ENCODE measurements around the gene KIAA1328. TPM values are rescaled to one million over a fixed set of nuclear protein-coding genes. Genes with fewer than 3 reads are reported as not detected.

KIAA1328 gene
- total RNA-seq, 1 donor from 2014 or later: 11.5 TPM

DNA sequence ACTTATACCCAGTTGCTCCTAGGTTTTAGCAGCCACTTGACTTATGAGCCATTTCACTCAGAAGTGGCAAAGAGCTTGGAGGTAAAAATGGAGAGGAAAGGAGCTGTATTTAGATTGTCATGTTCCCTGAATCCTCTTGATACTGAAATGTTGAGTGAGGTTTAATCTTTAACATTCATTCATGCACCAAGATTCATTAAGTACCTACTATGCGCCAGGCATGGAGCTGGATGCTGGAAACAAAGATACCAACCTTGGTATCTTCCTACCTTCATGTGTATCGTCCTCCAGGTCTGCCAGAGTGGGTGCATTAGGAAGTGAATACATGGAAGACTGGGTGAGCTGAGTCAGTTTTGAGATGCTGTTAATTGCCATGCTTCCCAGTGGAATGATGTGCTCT lies 23.8 kb upstream of the KIAA1328 start:
- peaks cover 31% of the 10 kb centered on the region for H3K36me3 ChIP-seq
- H3K36me3 Mint-ChIP-seq: peaks cover 61% of the 10 kb centered on the region
- no peaks in the 10 kb centered on the region for H3K9me3 Mint-ChIP-seq

DNA sequence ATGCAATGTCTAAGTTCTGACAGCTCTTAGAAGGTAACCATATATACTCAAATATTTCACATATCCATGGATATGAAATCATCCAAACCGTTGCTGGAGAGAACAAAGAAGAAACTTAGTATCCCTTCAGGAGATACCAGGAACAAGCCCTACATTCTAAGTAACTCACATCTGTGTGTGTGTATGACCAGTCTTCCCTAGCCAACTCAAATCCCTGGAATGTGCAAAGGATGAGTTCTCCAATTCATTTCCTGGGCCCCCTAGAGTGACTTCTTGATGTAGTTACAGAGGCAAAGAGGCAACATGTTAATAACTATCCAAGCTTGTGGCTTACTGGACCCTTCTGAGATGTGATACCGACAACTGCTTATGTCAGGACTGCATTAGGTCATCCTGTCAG lies 20.2 kb upstream of the KIAA1328 start:
- Histone ChIP-seq H3F3A (ENCODE audit: low read depth) (peaks cover 9% of the 10 kb centered on the region), H3K27me3 (no peaks in the 10 kb centered on the region), H3K4me3 (no peak overlapping the region), H4K20me1 (ENCODE audit: low read depth) (peaks cover 39% of the 10 kb centered on the region), H3K4me2 (no peak overlapping the region), H3K27ac (no peak overlapping the region), H3K9ac (no peak overlapping the region), H3K9me3 (ENCODE audit: low read depth) (no peaks in the 10 kb centered on the region), H3K36me3 (peaks cover 11% of the 10 kb centered on the region), H3K79me2 (ENCODE audit: low read depth) (peaks cover 15% of the 10 kb centered on the region), H3K4me1 (no peaks in the 10 kb centered on the region), H2AFZ (replicated peaks) (no peak overlapping the region)
- Mint-ChIP-seq H3K27me3 (ENCODE audit: insufficient read depth, low read depth) (peaks cover 3% of the 10 kb centered on the region), H3K4me1 (peaks cover 2% of the 10 kb centered on the region), H3K4me3 (no peak overlapping the region), H3K36me3 (peaks cover 43% of the 10 kb centered on the region), H3K27ac (no peak overlapping the region), H3K9me3 (no peaks in the 10 kb centered on the region)
- TF ChIP-seq EZH2 (IDR thresholded peaks at IDR 0.05): no peak
- TF ChIP-seq, protein P1, sequence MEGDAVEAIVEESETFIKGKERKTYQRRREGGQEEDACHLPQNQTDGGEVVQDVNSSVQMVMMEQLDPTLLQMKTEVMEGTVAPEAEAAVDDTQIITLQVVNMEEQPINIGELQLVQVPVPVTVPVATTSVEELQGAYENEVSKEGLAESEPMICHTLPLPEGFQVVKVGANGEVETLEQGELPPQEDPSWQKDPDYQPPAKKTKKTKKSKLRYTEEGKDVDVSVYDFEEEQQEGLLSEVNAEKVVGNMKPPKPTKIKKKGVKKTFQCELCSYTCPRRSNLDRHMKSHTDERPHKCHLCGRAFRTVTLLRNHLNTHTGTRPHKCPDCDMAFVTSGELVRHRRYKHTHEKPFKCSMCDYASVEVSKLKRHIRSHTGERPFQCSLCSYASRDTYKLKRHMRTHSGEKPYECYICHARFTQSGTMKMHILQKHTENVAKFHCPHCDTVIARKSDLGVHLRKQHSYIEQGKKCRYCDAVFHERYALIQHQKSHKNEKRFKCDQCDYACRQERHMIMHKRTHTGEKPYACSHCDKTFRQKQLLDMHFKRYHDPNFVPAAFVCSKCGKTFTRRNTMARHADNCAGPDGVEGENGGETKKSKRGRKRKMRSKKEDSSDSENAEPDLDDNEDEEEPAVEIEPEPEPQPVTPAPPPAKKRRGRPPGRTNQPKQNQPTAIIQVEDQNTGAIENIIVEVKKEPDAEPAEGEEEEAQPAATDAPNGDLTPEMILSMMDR (IDR thresholded peaks at IDR 0.05): no peak
- TF ChIP-seq EZH2phosphoT487 (IDR thresholded peaks at IDR 0.05): no peak
- DNase-seq (ENCODE audit: low spot score): no peak

More for the DNA sequence above, 23.8 kb upstream of the KIAA1328 start:
- peaks cover 15% of the 10 kb centered on the region for H3K79me2 ChIP-seq (ENCODE audit: low read depth)
- Mint-ChIP-seq H3K4me1 (peaks cover 2% of the 10 kb centered on the region), H3K4me3 (no peak overlapping the region), H3K27me3 (ENCODE audit: insufficient read depth, low read depth) (peaks cover 7% of the 10 kb centered on the region), H3K27ac (no peak overlapping the region)
- no peak for TF ChIP-seq EZH2 (IDR thresholded peaks at IDR 0.05)
- TF ChIP-seq EZH2phosphoT487 (IDR thresholded peaks at IDR 0.05): no peak
- TF ChIP-seq, protein P1 (IDR thresholded peaks at IDR 0.05): no peak
- H3F3A ChIP-seq (ENCODE audit: low read depth): peaks cover 18% of the 10 kb centered on the region
- H3K4me1 ChIP-seq: peaks cover 2% of the 10 kb centered on the region
- H3K27me3 ChIP-seq: no peaks in the 10 kb centered on the region
- no peaks in the 10 kb centered on the region for H3K9me3 ChIP-seq (ENCODE audit: low read depth)
- no peak overlapping the region for H2AFZ ChIP-seq (replicated peaks)
- DNase-seq (ENCODE audit: low spot score): no peak
- H3K9ac ChIP-seq: no peak overlapping the region
- H3K27ac ChIP-seq: no peak overlapping the region
- H3K4me2 ChIP-seq: no peak overlapping the region
- H3K4me3 ChIP-seq: no peak overlapping the region
- H4K20me1 ChIP-seq (ENCODE audit: low read depth): peaks cover 15% of the 10 kb centered on the region

DNA sequence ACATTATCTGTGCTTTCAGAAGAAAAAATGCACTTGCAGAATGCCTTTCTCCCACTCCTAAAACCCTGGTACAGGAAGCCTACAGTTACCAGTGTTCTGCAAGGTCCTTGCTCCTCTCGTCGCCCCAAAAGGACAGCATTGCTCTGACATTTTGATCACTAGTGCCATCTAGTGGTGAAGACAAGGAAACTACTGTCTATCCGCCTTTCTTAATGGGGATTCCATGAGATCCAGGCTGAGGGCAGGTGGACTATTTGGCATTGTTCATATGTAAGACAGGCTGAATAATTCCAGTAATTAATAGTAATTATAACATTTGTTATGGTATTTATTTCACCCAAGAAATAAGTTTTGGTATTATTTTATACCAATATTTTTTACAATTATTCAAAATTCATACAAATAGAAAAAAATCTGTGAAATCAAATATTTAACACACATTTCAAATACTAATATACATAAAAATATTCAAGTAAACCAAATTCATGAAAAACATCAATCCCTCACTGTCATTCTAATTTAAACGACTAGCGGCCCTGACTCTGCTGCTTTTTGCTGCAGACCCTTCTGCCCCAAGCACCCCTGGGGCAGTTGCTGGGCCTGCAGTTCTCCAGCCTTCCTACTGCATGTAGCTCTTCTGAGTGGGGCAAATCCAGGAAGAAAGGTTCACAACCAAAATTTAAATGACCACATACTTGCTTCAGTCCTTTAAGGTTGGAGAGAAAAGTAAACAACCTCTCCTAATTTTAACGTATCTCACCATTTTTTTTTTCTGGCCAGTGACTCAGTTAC lies 19.1 kb upstream of the KIAA1328 start:
- no peak overlapping the region for H3K4me3 Mint-ChIP-seq
- peaks cover under 1% of the 10 kb centered on the region for H3K4me1 ChIP-seq
- H3K27ac Mint-ChIP-seq: no peak overlapping the region
- H3K27me3 Mint-ChIP-seq (ENCODE audit: insufficient read depth, low read depth): no peaks in the 10 kb centered on the region
- peaks cover 50% of the 10 kb centered on the region for H4K20me1 ChIP-seq (ENCODE audit: low read depth)
- H3K9me3 ChIP-seq (ENCODE audit: low read depth): no peaks in the 10 kb centered on the region
- no peak overlapping the region for H2AFZ ChIP-seq (replicated peaks)
- H3K27ac ChIP-seq: no peak overlapping the region
- no peak overlapping the region for H3K9ac ChIP-seq
- peaks cover 3% of the 10 kb centered on the region for H3K4me1 Mint-ChIP-seq
- DNase-seq (ENCODE audit: low spot score): peak; percentile 84
- peaks cover 9% of the 10 kb centered on the region for H3K36me3 ChIP-seq
- peaks cover 39% of the 10 kb centered on the region for H3K36me3 Mint-ChIP-seq
- H3K9me3 Mint-ChIP-seq: no peaks in the 10 kb centered on the region
- TF ChIP-seq EZH2 (IDR thresholded peaks at IDR 0.05): no peak
- TF ChIP-seq, protein P1 (IDR thresholded peaks at IDR 0.05): peak; percentile 87
- peaks cover 15% of the 10 kb centered on the region for H3K79me2 ChIP-seq (ENCODE audit: low read depth)
- H3F3A ChIP-seq (ENCODE audit: low read depth): peaks cover 9% of the 10 kb centered on the region
- no peak overlapping the region for H3K4me3 ChIP-seq
- H3K27me3 ChIP-seq: no peaks in the 10 kb centered on the region
- H3K4me2 ChIP-seq: no peak overlapping the region

Measured in neural progenitor cell (in vitro differentiated cells).